GM18507 (cell line): ENCODE results near the gene LRRFIP1.
"Not testable (repeated sequence)": the region's sequence is repeated elsewhere in the genome, so short reads cannot be mapped to it uniquely, and the experiment has no call there.

ENCODE experiments used
- DNase-seq: peaks from one replicate; pipeline ENCODE4 v3.0.0; 2011; ENCODE audit warnings: low read depth; ENCODE audit not compliant: insufficient read length; ENCODE audit errors: extremely low spot score
- FAIRE-seq: peaks from 2 replicates; lab custom pipeline; 2011; peaks lifted over from hg19 to GRCh38; lab: Jason Lieb, UNC

The LRRFIP1 gene

DNA sequence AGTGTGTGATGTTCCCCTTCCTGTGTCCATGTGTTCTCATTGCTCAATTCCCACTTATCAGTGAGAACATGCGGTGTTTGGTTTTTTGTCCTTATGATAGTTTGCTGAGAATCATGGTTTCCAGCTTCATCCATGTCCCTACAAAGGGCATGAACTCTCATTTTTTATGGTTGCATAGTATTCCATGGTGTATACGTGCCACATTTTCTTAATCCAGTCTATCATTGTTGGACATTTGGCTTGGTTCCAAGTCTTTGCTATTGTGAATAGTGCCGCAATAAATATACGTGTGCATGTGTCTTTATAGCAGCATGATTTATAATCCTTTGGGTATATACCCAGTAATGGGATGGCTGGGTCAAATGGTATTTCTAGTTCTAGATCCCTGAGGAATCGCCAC is 156.3 kb downstream of the LRRFIP1 start:
- not testable (repeated sequence) for DNase-seq, FAIRE-seq

DNA sequence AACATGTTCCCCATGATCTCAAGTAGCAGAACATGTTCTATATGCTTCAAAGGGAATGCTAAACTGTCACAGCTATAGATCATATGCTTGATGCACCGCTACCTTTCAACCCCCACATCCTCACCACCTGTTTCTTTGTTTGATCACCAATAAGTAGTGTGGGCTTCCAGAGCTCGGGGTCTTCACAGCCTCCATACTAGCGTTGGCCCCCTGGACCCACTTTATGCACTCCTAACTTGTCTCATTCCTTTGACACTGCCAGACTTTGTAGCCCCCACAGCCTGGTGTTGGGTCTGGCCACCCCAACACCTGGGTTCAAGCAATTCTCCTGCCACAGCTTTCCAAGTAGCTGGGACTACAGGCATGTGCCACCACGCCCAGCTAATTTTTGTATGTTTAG is 159.5 kb downstream of the LRRFIP1 start:
- FAIRE-seq (no peak), DNase-seq (no peak)

DNA sequence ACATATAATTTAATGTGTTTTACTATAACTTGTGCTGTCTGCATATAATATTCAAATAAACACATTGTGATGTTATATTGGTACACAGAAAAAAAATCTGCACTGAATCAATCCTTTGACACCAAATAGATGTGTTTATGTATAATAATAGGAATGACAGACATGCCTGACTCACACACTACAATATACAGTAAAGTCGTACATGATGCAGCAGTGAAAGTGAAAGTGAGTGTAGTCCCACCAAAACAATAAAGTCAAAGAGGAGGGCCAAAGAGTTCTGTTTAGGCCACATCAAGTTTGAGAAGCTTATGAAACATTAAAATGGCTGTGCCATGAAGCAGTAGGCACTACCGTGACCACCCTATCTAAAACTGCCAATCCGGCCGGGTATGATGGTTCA is 163.0 kb downstream of the LRRFIP1 start:
- DNase-seq: no peak
- FAIRE-seq: no peak

DNA sequence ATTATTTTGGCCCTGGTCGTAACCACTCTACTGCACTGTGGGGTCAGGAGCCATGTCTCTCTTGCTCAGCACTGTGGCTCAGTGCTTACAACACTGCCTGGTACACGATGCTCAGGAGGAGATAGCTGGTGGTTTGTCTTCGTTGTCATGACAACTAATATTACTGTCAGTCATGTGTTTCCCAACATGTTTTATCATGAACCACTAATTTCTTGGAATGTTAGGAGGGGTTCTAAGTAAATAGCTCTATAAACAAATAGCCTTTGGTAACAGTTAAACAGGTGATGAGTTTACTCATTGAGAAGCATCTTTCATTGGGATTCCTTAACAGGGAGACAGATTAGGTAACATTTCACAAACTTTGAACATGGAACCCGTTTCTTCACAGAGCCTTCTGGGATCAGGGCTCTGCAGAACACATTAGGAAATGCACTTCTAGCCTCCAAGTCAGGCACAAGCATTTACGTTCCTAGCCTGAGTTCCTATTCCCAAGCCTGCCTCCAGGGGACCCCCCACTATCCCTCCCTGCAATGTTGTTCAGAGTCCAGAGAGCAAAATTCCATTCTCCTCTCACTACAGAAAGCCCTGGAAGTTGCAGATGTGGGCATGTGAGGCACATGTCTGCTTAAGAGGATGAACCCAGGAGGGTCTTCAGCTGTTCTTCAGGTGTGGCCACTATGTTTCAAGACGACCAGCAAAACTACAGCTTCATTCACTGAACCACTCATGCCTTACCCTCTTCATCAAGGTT is 164.8 kb downstream of the LRRFIP1 start:
- no peak for FAIRE-seq
- DNase-seq: no peak

DNA sequence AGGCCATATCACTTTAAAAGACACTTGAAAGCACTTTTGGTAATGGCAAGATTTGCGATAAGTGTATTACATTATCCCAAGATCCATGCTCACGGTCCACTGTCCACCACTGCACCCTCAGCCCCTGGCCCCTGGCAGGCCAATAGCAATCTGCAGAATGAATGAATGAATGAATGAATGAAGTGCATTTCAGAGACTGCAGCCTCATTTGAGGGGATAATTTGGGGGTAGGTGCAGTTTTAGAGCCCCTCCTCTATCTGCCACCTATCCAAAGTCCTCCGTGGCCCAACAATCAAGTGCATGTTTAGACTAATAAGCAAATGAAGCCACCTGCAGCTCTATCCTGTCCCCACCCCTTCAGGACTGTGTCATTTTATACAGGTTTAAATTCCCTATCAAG is 169.9 kb downstream of the LRRFIP1 start:
- FAIRE-seq (no peak), DNase-seq (no peak)

DNA sequence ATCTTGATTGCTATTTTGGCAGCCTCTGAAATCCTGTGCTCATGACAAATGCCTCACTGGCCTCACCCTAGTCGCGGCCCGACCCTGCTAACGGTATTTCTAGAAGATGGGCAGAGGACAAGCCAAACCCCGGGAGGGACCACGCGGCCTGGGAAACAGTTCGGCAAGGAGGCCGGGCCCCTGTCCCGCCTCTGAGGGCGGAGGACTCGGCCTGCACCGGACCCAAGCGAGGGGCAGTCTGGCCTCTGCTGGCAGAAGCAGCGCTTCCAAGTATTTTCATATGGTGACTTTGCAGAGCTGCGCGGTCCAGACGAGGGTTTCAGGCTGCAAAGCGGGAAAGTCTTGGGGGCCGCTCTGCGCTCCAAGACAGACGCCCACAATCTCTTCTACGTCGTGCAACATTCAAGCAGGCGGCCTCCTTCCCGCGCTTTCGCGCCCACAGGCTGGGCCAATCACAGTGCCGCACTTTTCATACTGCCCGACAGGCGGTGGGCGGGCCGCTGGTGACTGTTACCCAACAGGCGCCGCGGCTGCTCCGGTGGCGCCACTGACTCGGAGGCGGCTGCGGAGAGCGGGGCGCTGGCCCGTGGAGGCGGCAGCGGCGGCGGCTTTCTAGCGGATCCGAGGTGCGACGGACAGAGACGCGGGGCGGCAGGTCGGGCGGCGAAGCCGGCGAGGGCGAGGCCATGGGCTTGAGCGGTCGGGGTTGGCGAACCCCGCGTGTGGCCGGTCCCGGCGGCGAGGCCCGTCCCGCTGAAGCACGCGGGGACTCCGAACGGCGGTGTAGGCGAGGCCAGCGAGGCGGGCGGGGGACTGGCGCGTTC is 171.1 kb downstream of the LRRFIP1 start, which contains the start of gene RBM44:
Gene RBM44 (plus strand): TSS at position 544 of the 824 bp plus-strand sequence. CDS start 14,831 bp downstream, outside the sequence.
- DNase-seq: no peak
- no peak for FAIRE-seq

DNA sequence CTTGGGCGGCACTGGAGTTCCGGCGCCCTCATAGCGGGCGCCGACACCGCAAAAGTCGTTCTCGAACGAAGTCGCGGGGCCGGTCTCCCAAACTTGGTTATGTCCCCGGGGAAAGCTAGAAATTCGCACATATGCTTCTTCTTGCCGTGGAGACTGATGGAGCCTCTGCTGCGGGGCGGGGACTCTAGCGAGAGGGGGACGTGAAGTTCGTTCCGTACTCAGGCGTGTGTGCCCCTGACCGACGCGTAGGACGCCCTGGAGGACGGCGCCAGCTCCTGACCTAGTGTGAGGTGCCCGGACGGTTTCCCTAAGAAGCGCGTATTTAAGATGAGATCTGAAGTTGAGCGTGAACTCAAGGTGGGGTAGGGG is 171.7 kb downstream of the LRRFIP1 start:
- FAIRE-seq (no peak), DNase-seq (no peak)

DNA sequence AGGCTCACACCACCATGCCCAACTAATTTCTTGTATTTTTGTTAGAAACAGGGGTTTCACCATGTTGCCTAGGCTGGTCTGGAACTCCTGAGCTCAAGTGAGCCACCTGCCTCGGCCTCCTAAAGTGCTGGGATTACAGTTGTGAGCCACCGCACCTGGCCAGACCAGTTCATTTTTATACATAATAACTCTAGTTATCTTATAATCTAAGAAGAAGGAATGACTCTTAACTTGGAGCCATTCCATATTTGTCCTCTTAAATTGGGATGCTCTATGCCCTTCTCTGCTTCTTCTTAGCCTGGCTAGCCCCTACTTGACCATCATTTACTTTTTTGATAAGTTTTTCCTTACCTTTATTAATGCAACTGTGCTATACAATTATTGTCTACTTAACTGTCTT is 174.1 kb downstream of the LRRFIP1 start:
- FAIRE-seq (no peak), DNase-seq (no peak)

DNA sequence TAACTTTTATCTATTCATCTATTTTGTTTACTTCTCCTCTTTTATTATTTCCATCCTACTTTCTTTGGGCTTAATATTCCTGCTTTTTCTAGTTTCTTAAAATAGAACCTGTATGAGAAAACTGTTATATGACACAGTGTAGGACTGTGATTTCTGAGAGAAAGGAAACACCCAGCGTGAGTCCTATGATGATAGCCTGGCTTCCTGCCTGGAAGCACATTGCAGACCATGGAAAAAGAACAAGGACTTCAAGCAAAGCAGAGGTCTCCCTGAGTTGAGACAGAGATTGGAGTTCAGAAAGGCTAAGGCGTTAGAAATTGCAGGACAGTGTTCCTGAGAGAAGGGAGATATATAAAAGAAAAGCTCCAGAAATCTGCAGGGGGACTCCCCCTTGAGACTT is 178.9 kb downstream of the LRRFIP1 start:
- DNase-seq (no peak), FAIRE-seq (no peak)

DNA sequence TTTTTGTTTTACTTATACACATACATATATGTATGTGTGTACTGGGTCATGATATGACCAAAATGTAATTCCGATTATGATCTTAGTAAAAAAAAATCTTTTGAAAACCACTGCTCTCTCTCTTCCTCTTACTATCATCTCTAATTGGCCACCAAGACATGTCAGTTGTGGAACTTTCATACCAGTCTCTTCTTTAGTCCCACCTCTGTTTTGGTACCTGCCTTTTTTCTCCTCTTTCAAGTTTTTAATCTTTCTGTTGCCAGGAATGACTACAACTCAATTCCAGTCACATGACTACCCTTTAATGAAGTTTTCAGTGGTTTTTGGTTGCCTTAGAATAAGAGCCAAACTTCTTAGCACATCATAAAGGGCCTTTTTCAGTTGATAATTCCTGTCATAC is 188.2 kb downstream of the LRRFIP1 start:
- FAIRE-seq: no peak
- no peak for DNase-seq

DNA sequence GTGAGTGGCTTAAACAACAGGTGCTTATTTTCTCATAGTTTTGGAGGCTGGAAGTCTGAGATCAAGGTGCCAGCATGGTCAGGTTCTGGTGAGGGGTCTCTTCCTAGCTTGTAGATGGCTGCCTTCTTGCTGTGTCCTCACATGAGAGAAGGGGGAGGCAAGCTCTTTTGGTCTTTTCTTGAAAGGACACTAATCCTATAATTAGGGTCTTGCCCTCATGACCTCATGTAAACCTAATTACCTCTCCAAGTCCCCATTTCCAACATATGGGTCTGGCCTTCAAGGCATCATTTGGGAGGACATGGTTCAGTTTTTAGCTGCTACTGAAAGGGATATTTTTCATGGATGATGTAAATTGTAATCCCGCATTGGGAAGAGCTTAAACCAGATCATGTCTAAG is 189.1 kb downstream of the LRRFIP1 start:
- FAIRE-seq (no peak), DNase-seq (no peak)

DNA sequence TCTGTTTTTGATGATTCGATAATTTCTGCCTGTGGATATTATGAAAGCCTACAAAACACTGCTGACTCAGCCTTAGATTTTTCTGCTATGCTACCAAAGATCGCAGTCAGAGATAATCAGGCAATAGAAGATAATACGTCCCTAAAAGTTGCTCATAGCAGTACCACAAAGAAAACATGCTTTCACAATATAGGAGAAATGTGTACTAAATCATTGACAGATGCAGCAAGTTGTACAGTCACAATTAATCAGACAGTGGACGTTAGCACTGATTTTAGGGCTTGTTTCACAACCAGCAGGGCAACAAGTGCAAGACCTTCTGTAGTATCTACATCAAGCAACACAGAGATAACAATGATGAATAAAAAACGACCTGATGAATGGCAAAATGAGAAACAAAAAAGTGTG is 190.7 kb downstream of the LRRFIP1 start:
- DNase-seq (no peak), FAIRE-seq (no peak)

DNA sequence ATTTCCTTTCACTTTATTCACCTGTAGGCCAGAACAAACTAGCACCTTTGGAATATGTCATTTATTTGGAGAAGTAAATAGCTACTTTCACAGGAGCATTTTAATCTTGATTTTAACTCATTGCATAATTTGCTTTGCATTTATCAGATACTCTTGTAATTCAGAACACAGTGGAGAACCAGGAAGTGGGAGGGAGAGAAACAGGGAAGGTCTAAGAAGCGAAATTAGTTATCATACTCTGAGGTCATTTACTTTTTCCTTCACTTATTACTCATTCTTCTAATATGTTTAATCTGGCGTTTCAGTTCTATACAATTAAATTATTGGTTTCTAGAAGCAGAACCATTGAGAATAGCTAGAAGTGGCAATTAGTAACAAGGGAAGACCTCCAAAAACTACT is 191.8 kb downstream of the LRRFIP1 start:
- FAIRE-seq: no peak

DNA sequence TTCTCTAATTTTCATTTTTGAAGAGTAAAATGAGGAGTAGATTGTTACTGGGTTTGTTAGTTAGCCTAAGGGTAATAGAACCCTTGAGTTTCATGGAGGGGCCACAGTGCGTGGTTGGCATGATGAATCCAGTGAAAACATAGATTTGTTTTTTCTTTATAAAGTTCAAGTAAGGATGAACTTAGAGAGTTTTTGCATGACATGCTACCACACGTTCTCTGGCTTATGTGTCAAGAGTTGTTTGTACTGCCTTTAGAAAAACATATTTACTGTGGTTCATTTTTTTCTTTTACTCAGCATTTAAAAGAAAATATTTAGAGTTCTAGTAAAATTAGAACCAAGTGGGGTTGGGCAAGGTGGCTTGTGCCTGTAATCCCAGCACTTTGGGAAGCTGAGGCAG is 193.0 kb downstream of the LRRFIP1 start:
- DNase-seq (no peak), FAIRE-seq (no peak)

More for the DNA sequence above, 191.8 kb downstream of the LRRFIP1 start:
- no peak for DNase-seq

DNA sequence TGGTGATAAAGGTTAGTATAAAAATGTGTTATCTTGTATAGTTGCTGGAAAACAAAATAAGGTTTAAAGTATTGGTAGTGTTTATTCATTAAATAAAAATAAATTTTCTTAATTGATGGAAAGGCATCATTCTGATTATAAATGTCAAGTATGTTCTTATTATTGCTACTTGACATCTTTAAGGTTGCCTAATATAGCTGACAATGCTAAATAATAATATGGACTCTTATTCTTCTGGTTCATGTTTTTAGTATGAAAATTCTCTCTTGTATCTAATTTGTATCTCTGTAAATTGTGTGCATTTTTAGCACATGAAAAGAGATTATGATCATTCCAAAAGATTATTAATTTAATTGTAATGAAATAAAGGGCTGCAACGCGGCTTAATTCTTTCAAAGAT is 196.2 kb downstream of the LRRFIP1 start:
- FAIRE-seq (no peak), DNase-seq (no peak)

DNA sequence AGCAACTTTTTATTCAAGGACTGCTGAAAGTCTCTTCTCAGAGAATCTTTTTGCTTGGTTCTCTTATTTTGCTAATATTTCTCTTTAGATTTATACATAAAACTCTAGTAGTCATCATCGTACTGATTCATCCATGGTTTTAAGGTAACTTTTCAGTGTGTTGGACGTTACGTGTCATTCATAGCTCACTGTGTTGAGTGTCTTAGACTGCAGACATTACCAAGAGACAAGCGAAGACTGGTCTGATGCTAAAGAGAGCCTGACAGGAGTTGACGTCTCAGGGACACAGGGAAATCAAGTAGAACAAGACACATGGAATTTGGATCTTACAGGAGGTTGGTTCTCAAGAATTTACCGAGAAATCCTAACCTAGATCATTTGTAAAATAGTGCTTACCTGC is 196.7 kb downstream of the LRRFIP1 start:
- DNase-seq: no peak
- no peak for FAIRE-seq

DNA sequence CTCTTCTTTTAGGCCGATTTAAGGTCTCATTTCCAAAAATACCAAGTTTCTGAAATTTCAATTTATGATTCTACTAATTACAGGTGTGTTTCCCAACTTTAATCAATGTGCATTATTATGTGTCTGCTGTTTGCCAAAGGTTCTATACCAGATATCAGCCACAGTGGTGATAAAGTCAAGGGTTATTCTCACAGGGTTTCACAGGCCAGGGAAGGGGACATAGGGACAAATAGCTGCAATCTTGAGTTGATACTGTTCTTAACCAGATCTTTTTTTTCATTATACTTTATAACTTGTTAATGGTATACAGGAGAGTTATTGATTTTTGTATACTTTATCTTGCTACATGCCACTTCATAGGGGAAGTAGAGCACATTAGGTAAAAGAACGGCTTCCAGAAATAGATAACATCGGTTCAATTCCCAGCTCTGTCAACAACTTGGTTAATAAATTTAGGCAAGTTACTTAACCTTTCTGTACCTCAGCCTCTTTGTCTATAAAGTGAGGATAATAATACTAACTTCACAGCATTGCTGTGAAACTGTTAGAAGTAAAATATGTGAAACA is 200.1 kb downstream of the LRRFIP1 start:
- FAIRE-seq: no peak
- DNase-seq: no peak
